Thymus (tissue), 11 donors: ENCODE data around the gene STK24. TPM values are rescaled to one million over a fixed set of nuclear protein-coding genes. Genes with fewer than 3 reads are reported as not detected.
A peak's percentile ranks its signal among the peaks of the same experiment; 100 is the strongest.
"Not testable (repeated sequence)": the region's sequence is repeated elsewhere in the genome, so short reads cannot be mapped to it uniquely, and the experiment has no call there.

ENCODE experiments used
- DNase-seq, 9 donors: peaks; one replicate each; pipeline ENCODE4 v3.0.0-alpha.2; 2013; ENCODE audit warnings: low spot score in 9 of 9, low read depth in 6 of 9, missing footprints in 1 of 9
- H3K27ac ChIP-seq, 2 donors: one replicate each; pipeline ENCODE4 v1.5.1; 2013; ENCODE audit warnings: control low read depth in 1 of 2, low read depth in 1 of 2, low read length in 1 of 2, mild to moderate bottlenecking in 1 of 2, moderate library complexity in 1 of 2
- H3K27me3 ChIP-seq, 2 donors: one replicate each; pipeline ENCODE4 v1.5.1; 2013; ENCODE audit warnings: low read length in 1 of 2; ENCODE audit not compliant: control insufficient read depth in 2 of 2, insufficient read depth in 1 of 2
- H3K36me3 ChIP-seq, 2 donors: one replicate each; pipeline ENCODE4 v1.5.1; 2013; ENCODE audit warnings: low read length in 1 of 2, mild to moderate bottlenecking in 1 of 2, moderate library complexity in 1 of 2; ENCODE audit not compliant: control insufficient read depth in 2 of 2, insufficient read depth in 2 of 2
- H3K4me1 ChIP-seq, 2 donors: one replicate each; pipeline ENCODE4 v1.5.1; 2013; ENCODE audit warnings: low read length in 2 of 2; ENCODE audit not compliant: control insufficient read depth in 2 of 2, insufficient read depth in 2 of 2
- H3K4me3 ChIP-seq, 2 donors: one replicate each; pipeline ENCODE4 v1.5.1; 2013; ENCODE audit warnings: low read length in 2 of 2, control low read depth in 1 of 2, mild to moderate bottlenecking in 1 of 2
- H3K9me3 ChIP-seq, 2 donors: one replicate each; pipeline ENCODE4 v1.5.1; 2013; ENCODE audit warnings: low read length in 1 of 2, mild to moderate bottlenecking in 1 of 2; ENCODE audit not compliant: control insufficient read depth in 2 of 2, insufficient read depth in 1 of 2
- WGBS: extraction: QIAGEN DNeasy Blood & Tissue Kit; methylation state at CpG from one replicate; pipeline ENCODE4 v1.1.7; 2013; 5-methylcytosine and 5-hydroxymethylcytosine counted together
- polyA plus RNA-seq: library from polyadenylated mRNA; stranded (reverse); fragments of 200-250 nt; gene quantifications from one replicate; pipeline ENCODE4 v1.2.3, GENCODE V29; 2013
- total RNA-seq: library from RNA; stranded (reverse); fragments of 120-200 nt; gene quantifications from one replicate; pipeline ENCODE4 v1.2.4, GENCODE V29; 2013
- donor health status: healthy.

STK24 gene
- total and polyA plus RNA-seq, 2 donors = 52.7 to 62.4 TPM

GRCh38 chr13:98606296-98606695, 29.4 kb upstream of the STK24 start:
- no peak overlapping the region for H3K27ac ChIP-seq
- H3K4me1 ChIP-seq = no peaks in the 10 kb centered on the region
- H3K27me3 ChIP-seq = no peaks in the 10 kb centered on the region
- H3K4me3 ChIP-seq = no peak overlapping the region
- no peaks in the 10 kb centered on the region for H3K36me3 ChIP-seq
- WGBS = 68% methylated on average over 5 of the region's 5 CpGs
- DNase-seq = peak in 3 of 9 donors; percentile 1 to 28 (median 15)
- H3K9me3 ChIP-seq = no peaks in the 10 kb centered on the region

GRCh38 chr13:98599502-98600328, 22.8 kb upstream of the STK24 start:
- H3K4me3 ChIP-seq = no peak overlapping the region
- H3K36me3 ChIP-seq = no peaks in the 10 kb centered on the region
- WGBS = 93% methylated on average over 2 of the region's 2 CpGs
- no peaks in the 10 kb centered on the region for H3K27me3 ChIP-seq
- no peak overlapping the region for H3K27ac ChIP-seq
- DNase-seq = no peak
- no peaks in the 10 kb centered on the region for H3K4me1 ChIP-seq
- H3K9me3 ChIP-seq = no peaks in the 10 kb centered on the region

GRCh38 chr13:98598043-98598442, 21.1 kb upstream of the STK24 start:
- no peaks in the 10 kb centered on the region for H3K4me1 ChIP-seq
- no peak overlapping the region for H3K4me3 ChIP-seq
- 66% methylated on average over 4 of the region's 4 CpGs for WGBS
- H3K36me3 ChIP-seq = no peaks in the 10 kb centered on the region
- no peak for DNase-seq
- no peaks in the 10 kb centered on the region for H3K9me3 ChIP-seq
- no peaks in the 10 kb centered on the region for H3K27me3 ChIP-seq
- H3K27ac ChIP-seq = no peak overlapping the region

- Histone ChIP-seq H3K9me3 (no peaks in the 10 kb centered on the region), H3K27me3 (no peaks in the 10 kb centered on the region), H3K4me3 (no peak overlapping the region), H3K27ac (no peak overlapping the region), H3K4me1 (no peaks in the 10 kb centered on the region), H3K36me3 (no peaks in the 10 kb centered on the region)
- DNase-seq = no peak
- WGBS = 99% methylated on average over 3 of the region's 3 CpGs
Observed at GRCh38 chr13:98595134-98595533, 18.2 kb upstream of the STK24 start.

- Histone ChIP-seq H3K4me1 (no peaks in the 10 kb centered on the region), H3K27me3 (no peaks in the 10 kb centered on the region), H3K27ac (no peak overlapping the region), H3K9me3 (no peaks in the 10 kb centered on the region), H3K4me3 (no peak overlapping the region), H3K36me3 (no peaks in the 10 kb centered on the region)
- WGBS = 95% methylated on average over 5 of the region's 5 CpGs
- DNase-seq = no peak
Observed at GRCh38 chr13:98592362-98592732, 15.4 kb upstream of the STK24 start.

GRCh38 chr13:98591721-98592361, 14.9 kb upstream of the STK24 start:
- WGBS = 98% methylated on average over 2 of the region's 2 CpGs
- no peak overlapping the region for H3K27ac ChIP-seq
- no peak overlapping the region for H3K4me3 ChIP-seq
- DNase-seq = no peak
- H3K27me3 ChIP-seq = no peaks in the 10 kb centered on the region
- H3K4me1 ChIP-seq = no peaks in the 10 kb centered on the region
- H3K9me3 ChIP-seq = no peaks in the 10 kb centered on the region
- H3K36me3 ChIP-seq = no peaks in the 10 kb centered on the region

GRCh38 chr13:98590471-98590870, 13.6 kb upstream of the STK24 start:
- not testable (repeated sequence) for H3K4me3 ChIP-seq, H3K27me3 ChIP-seq, H3K9me3 ChIP-seq, H3K27ac ChIP-seq, H3K36me3 ChIP-seq, H3K4me1 ChIP-seq, DNase-seq
- 98% methylated on average over 6 of the region's 6 CpGs for WGBS

GRCh38 chr13:98589516-98589915, 12.6 kb upstream of the STK24 start:
- H3K4me1 ChIP-seq, H3K9me3 ChIP-seq, DNase-seq, H3K27me3 ChIP-seq, H3K27ac ChIP-seq, H3K4me3 ChIP-seq, H3K36me3 ChIP-seq: not testable (repeated sequence)
- WGBS = 90% methylated on average over 12 of the region's 12 CpGs

GRCh38 chr13:98586400-98587345, 9.8 kb upstream of the STK24 start:
- H3K36me3 ChIP-seq = no peaks in the 10 kb centered on the region
- H3K27ac ChIP-seq = no peak overlapping the region
- no peak overlapping the region for H3K4me3 ChIP-seq
- H3K27me3 ChIP-seq = no peaks in the 10 kb centered on the region
- peaks cover 0 to 6% of the 10 kb centered on the region in 2 donors for H3K4me1 ChIP-seq
- no peak for DNase-seq
- H3K9me3 ChIP-seq = no peaks in the 10 kb centered on the region
- WGBS = 97% methylated on average over 4 of the region's 4 CpGs
